GM19455 (cell line): ENCODE data around the gene FRMD4A.

Experiments used
- ATAC-seq: cut with Tn5 transposase; IDR thresholded peaks from one replicate; pipeline ENCODE4 v1.9.1; 2021; ENCODE audit not compliant: unreplicated experiment

FRMD4A gene

DNA sequence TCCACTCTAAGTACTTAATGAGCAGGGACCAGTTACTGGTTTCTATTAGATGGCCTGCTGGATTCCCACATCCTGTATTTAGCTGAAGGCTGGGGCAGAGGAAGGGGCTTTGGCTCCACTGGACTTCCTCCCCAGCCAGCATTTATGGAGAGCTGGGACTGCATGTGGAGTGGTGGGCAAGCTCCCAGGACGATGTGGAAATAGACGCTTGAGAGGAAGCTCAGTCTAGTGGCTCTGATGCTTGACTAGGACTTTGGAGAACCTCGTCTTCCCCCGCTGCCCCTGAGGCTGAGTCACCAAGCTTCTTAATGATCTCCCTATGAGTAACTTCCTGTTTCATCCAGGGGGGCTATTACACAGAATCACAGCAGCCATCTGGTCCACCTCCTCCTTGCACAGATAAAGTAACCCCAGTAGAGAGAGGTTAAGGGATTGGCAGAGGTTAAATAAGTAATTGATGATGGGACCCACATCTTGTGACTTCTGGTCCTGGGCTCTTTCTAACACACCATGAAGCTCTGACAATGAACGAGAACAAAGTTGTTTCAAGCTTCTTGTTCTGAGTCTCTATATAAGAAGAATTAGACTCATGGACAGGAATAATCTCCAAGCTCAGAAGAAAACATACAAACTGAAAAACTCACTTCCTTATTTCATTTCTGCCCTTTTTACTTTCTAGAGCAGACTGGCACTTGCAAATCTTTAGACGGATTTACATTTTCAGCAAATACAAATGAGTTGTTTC, 617.7 kb downstream of the FRMD4A start:
- ATAC-seq, result peak; percentile 79

DNA sequence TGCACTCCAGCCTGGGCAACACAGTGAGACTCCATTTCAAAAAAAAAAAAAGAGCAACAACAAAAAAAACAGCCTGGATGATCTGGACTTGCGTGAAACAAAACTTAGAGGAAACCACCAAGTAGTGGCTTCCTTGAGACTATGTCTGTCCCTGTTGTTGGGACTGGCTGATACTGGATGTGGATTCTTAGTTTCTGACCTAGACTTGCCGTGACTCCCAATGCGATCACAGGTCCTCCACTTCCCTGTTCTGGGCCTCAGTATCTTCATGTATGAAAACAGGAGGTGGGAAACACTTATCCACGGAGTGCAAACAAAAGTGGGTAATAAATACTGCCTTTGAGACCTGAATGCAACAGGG, 618.3 kb downstream of the FRMD4A start:
- no peak for ATAC-seq

DNA sequence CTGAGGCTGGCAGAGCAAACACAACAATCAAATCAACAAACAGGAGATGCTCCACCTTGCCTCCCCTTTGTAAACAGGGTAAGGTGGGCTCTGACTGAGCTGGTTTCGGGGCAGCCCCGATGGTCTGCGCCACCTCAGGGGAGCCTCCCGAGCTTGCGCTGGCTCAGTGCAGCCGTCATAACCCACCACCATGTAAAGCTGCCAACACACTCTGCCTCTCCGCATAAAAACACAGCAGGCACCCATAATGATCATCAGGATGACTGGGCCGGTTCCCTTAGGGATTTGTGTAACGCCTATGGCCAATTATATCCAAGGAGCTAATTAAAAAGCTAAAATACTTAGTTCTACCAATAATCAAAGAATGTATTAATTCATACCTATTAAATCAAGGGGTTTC, 619.4 kb downstream of the FRMD4A start:
- ATAC-seq, result no peak

DNA sequence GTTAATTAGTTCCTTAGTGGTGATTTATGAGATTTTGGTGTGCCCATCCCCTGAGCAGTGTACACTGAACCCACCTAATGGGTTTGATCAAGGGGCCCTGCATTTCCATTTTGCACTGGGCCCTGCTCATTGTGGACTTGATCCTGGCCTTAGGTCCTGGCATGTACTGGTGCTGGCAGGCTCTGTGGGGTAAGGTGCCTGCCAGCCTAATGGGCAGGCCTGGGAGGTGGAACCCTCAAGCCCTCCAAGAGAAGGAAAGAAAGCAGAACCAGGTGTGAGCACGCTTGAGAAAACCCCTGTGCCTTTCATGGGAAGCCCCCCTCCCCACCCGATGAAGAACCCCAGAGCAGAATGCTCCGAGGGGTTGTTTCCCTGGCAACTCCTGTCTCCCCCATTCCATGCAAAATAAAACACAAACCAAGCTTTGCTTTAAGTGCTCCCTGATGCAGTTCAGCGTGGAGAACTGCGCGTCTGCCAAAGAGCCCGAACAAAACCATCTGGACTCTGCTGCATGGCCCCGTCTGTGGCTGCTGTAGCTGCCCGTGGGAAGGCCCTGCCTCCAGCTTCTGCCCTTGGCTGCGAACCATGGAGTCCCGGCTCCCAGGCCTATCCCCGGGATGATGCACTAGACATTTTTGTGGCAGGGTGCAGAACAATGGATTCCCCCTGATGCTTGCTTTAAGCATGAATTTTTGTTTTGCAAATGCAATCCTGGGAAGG, 620.6 kb downstream of the FRMD4A start:
- ATAC-seq, result no peak

DNA sequence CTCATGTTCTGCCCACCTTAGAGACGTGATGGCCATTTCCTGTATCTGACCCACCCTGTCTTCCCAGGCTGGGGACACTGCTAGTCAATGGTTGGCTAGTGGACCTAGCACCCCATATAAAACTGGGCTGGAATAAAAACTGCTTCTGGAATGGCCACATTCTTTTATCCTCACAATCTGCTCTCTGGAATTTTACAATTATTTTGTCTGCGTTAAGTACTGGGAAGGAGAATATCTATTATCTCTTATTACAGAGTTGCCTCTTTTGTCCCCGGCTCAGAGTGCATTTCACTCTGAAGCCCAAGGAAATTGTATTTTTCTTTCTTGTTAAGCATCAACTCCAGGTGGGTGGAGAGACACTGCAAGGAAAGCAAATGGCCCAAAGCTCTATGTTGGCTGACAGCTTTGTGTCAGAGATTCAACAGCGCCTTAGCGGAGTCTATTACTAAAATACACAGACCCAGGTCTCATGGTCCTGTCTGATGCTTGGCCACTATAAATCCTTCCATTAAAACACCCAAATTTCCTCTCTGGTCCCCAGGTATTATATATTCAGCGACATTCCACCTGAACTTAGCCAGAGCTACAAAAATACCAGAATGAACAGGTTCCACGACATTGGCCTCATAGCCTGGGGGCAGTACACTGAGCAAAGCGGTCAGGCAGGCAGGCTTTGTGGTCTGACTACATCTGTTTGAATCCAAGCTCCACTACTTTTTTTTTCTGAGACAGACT, 622.3 kb downstream of the FRMD4A start:
- no peak for ATAC-seq

DNA sequence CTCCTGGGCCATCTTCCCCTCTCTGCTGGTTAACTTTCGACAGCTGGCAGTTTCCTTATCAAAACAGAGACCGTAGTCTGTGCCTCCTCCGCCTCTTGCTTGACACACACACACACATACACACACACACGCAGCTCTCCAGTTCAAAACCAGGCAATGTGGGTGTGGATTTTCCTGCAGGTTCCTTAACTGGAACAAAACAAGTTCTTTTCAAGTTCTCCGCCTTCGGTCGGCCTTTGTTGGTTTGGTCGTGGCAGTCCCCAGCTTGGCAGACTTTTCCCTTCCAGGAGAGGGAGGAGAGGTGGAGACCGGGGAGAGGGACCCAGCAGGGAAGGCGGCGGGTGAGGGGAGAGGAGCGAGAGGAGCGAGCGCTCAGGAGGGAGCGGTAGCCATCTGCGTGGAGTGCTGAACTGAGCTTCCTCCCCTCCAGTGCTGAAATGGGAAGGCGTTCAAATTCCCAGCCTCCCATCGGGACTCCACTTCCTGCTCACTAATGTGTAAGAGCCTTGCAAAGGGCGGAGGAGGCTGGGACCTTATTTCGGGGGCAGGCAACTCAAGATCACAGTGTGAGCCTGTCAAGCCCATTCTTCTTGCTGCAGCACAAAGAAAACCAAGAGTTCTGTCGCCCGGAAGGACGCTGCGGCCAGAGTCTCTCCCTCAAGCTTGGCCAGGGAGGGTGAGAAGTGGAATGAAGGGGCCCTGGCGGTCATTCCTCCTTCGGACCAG, 623.4 kb downstream of the FRMD4A start:
- ATAC-seq, result no peak

DNA sequence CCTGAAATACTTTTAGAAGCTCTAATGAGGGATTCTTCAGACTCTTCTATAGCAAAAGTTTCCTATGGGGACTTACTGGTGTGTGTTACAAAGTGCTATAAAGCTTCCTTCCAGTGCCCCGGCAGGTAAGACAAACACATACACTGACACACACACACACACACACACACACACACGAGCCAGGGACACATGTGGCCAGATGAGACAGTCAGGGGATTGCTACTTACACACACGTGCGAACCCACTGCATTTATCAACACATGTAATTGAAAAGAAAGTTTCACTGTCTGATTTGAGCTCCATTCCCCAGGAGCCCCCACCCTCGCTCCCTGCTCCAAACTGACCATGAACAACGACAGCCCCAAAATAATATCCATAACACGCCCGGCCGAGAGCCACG, 624.1 kb downstream of the FRMD4A start:
- ATAC-seq, result no peak

DNA sequence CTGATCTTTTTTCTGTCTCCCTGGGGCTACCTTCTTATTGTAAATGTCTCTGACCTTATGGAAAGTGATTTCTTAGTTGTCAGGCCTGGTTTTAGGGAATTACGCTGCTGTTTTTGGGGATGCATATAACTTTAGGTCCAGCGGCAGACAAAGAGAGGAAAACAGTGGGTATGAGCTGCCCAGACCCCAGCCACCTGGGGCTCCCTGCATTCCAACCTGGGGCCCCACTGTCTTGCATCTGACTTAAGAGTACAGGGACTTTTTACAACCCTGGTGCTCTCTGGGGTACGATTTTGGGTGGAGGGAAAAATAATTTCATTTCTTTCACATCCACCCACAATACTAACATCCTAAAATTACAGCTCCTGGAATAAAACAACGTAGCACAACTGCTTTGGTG, 624.5 kb downstream of the FRMD4A start:
- ATAC-seq, result no peak

DNA sequence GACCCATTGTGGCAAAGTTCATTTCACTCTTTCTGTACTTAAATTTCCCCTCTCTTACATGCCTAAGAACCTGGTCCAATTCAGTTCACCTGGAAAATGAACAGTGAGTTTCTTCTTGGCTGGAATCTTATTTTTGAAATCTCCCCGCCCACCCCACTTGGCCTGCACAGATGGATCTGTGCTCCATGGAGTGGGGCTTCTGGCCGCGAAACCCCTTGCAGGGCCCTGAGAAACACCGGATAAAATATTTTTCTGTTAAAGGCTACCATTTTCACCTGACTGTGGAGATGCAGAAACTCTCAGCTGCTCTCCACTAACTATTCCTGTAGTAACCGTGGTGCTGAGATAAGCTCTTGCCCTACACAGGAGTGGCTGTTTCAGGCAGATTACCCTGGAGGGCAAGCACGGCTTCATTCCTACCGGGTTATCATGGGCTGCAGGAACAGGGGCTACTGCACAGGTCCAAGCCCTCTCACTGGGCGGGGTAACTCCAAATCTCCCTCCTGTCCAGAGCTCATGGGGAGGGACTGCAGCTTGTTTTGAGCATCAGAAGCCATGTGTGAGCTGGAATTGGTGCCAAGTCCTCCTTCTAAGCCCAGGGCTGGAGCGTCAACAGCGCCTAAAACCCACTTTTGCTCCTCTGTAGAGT, 625.1 kb downstream of the FRMD4A start:
- ATAC-seq, result no peak

DNA sequence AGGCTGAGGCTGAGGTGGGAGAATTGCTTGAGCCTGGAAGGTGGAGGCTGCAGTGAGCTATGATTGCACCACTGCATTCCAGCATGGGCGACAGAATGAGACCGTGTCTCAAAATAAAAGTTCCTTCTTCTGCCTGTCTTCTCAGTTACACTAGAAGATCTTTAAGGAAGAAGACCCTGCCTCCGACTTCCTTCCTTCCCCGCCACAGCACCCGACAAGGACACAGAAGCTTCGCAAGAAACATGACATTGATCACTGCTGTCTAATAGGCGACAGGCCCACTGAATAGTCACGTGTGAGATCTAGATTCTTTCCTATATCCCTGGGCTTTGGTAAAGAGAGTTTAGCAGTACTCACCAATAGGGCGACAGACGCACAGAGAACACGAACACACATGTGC, 625.8 kb downstream of the FRMD4A start:
- ATAC-seq, result no peak

DNA sequence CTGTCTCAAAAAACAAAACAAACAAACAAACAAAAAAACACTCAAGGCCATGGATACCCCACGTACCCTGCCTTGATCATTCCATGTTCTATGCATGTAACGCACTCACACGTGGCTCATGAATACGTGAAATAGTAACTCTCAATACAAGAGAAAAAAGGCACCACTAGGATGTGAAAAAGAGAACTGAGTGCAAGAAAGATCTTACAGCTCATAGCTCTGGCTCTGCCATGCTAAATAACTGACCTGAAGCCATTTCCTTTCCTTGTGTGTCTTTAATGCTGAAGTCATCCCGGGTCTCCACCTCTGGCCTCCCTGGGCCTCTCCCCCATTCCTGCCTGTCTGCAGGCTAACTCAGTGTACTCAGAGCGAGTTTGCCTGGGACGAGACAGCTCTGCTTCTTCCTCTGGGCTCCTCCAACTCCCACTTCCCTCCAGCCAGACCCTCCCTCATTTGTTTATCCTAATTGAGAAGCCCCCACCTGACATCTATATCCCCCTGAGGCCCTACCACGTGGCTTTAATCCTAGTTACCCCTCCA, 626.7 kb downstream of the FRMD4A start:
- ATAC-seq, result no peak

DNA sequence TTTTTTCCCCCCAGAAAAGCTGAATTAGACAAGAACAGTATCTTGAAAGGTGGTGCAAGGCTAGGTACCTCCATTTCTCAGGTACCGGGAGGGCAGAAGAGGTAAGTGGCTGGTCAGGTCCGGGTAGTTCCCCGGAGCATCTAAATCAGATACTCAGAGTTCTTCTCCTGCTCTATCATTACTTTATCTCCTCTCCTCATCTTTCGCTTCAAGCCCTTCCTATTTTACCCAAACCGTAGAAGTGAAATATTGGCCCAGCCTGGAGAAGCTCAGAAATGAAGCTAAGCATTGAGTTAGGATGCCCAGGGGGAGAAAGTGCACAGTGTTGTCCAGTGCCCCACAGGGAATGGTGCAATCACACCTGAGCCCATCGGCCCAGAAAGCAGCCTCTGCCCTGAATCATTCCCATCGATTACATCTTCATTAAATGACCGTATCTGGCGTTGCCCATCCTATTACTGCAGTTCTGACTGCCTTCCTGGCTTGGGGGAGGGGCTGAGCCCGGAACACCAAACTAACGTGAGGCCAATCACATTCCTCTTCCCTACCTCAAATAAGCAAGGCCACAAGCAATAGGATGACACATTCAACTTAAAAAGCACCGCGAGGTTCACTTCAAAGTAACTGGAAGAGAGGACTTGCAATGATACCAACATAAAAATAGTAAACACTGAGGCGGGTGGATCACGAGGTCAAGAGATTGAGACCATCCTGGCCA, 627.5 kb downstream of the FRMD4A start:
- ATAC-seq, result no peak

DNA sequence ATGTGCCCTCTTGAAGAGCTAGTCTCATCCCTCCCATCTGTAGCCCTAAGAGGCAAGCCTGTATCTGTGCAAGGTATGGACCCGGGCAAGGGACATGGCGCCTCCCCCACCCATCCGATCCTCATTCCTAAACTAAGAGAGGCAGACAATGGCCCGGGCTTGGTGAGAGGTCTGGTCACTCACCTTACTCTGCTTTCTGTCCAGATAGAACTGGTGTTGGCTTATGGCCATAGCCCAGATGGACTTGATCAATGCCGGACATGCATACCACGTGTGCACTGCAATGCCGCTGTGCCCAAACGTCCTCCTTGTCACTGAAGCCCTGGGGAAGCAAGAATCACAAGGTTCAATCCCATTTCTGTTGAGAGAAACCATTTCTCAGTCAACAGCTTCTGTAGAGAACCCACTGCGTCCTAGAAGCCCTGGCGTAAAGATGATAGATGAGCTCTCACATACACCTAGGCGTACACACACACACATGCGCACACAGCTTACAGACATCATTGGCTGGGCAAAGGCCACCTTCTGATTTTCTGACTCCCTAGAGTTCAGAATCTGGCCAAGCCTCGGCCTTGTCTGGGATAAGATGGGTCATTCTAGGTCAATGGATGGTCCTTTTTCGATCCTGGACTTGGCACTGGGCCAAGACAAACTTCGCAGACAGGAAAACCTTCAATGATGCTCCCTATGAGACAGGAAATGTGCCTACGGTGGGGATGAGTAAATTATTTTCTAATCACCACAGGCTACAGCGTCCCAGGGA, 629.4 kb downstream of the FRMD4A start:
- ATAC-seq, result no peak

DNA sequence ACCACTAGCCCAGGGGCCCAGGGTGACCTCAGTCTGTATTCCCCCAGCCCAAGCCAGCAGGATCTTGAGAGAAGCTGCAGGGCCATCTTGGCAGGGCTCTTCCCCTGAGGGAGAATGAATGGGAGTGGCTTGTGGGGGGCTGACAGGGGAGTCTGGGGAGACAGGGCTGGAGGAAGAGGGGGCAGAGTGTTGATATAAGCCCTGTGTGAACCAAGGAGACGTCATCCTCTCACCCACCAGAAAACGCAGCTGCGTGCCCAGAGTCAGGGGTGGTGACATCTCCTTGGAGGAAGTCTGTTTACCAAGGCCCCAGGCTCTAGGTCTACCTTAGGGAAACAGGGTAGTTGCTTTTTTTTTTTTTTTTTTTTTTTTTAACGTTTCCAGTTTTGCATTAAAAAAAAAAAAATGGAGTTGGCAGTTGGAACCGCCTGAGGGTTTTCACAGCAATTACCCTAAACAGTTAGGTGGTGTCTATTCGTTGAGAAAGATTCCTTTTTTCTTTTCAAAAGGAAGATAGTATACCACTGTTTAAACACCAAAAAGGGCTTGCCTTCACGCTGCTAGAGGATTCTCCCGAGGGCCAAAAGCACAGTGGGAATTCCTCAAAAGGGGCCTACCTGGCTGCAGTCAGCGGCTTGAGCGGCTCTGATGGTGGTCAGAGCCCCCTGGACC, 630.1 kb downstream of the FRMD4A start:
- no peak for ATAC-seq

DNA sequence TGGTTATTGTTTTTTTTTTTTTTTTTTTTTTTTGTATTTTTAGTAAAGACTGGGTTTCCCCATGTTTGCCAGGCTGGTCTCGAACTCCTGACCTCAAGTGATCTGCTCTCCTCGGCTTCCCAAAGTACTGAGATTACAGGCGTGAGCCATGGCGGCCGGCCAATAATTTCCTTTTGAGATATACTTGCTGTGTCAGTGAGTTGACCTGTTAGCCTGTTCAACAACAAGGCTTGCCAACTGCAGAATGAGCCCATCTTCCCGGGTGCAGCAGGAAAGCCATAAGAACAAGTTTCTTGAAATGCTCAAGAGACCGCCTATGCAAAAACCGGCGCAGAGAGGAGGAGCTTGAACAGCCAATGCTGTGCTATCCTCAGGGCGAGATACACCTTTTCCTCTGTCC, 631.5 kb downstream of the FRMD4A start:
- no peak for ATAC-seq

DNA sequence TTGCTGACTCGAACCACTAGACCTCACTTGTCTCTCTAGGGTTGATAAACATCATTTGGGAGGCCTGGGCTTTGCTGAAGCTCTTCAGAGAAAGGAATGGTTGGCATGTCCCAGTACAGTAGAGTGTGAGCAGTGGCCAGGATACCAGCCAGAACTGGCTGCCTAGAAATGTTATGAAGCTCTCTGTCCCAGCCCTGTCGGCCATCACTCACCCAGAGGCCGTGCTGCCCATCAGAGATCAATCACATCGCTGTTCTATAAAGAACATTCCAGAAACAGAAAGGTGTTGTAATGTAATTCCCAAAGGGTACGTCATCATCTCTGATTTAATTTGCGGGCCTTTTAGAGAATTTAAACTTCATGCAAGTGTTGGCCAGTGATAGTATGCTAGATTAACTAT, 632.5 kb downstream of the FRMD4A start:
- no peak for ATAC-seq

DNA sequence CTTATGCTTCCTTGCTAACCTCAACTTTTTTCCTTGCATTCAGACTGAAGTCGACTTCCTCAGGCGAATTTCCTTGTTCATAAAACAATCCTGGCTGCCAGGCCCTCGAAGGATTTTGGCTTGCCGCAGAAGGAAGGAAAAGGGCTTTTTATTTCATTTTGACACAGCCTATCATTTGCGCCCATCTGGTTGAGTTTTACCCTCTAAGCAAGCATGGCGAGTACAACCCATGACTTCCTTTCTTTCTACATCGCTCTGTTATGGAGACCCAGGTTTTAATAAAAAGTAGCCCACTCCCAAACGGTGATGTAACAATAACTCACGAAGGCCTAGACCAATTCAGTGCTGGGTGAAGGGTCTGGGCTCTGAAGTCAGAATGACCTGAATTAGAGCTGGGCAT, 634.7 kb downstream of the FRMD4A start:
- no peak for ATAC-seq

DNA sequence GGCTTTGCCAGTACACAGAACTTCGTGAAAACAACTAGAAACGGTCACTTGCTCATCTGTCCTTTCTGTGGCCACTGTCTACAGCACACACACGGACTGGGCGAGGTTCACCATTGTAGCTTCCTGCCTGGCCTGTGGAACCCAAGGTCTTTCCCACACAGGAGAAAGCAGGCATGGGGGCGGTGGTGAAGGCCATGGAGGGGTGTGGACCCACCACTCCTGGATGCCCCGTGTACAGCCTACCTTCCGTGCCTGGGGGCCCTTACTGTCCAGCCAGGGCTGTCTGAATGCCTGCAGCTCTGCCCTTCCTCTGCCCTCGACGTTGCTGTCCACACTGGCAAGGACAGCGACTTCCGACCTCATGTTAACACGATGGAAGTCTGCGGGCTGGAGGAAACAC, 635.1 kb downstream of the FRMD4A start:
- no peak for ATAC-seq
